GM12872 (cell line): ENCODE data around the gene TMEM126A.

Experiments used
- TF ChIP-seq, protein P1 (sequence below): IDR thresholded peaks from 3 replicates; pipeline ENCODE4 v1.5.1; 2011; ENCODE audit warnings: low read depth, mild to moderate bottlenecking, low read length, moderate library complexity; ENCODE audit not compliant: insufficient read depth

TMEM126A gene

DNA sequence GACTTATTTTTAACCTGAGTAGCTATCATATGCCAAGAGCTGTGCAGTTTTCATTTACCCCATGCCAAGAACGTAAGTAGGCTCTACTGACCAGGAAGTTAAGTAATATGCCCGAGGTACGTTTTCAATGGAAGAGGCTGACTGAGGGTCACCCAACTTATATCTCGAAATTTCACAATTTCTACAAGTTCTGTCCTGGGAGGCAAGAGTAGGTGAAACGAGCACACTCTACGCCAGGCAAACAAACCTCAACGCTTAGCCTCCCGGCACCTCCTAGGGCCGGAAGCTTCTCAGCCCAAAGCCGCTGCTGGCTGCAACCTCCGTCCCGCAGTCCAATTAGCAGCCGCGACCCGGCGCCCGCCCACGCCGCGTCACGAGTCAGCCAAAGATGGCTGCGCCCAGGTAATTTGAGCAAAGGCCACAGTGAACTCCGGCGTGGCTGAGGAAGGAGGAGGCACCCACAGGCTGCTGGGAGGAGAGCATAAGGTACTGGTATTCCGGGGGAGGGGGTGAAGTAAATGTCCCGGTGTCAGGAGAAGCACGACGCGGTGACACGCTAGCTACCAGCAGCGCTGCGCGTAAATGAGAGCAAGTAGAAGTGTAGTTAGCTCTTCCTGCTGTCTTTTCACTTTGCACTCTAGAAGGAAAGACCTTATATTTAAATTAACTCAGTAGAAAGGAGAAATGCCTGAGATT, at the start of gene TMEM126A:
Gene TMEM126A (plus strand): TSS at position 364 of the 696 bp plus-strand sequence. CDS start 2,289 bp downstream, outside the sequence.
- TF ChIP-seq, protein P1, sequence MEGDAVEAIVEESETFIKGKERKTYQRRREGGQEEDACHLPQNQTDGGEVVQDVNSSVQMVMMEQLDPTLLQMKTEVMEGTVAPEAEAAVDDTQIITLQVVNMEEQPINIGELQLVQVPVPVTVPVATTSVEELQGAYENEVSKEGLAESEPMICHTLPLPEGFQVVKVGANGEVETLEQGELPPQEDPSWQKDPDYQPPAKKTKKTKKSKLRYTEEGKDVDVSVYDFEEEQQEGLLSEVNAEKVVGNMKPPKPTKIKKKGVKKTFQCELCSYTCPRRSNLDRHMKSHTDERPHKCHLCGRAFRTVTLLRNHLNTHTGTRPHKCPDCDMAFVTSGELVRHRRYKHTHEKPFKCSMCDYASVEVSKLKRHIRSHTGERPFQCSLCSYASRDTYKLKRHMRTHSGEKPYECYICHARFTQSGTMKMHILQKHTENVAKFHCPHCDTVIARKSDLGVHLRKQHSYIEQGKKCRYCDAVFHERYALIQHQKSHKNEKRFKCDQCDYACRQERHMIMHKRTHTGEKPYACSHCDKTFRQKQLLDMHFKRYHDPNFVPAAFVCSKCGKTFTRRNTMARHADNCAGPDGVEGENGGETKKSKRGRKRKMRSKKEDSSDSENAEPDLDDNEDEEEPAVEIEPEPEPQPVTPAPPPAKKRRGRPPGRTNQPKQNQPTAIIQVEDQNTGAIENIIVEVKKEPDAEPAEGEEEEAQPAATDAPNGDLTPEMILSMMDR, result no peak

- TF ChIP-seq, protein P1, result no peak
These were observed 48.7 kb upstream of the TMEM126A start for GRCh38 chr11:85599083-85599482.

GRCh38 chr11:85602526-85603213, 45.1 kb upstream of the TMEM126A start:
- TF ChIP-seq, protein P1, result no peak

DNA sequence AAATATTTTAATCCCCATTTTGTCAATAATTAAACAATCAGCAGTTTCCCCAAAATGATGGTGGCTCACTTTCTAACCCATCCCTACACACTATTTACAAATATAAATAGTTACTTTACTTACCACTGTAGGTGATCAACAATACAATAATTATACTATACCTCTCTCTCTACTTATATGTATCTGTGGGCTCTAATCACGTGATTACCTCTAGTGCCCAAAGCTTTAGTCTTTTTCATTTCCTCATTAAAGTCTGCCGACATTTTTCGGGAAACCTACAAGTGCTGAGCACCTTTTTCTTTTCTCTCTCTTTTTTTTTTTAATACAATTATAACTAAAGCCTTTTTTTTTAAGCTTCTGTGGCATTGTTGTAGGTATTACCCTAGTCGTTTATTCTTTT, 44.5 kb upstream of the TMEM126A start:
- TF ChIP-seq, protein P1, result no peak

GRCh38 chr11:85619499-85619898, 28.3 kb upstream of the TMEM126A start:
- TF ChIP-seq, protein P1, result no peak

DNA sequence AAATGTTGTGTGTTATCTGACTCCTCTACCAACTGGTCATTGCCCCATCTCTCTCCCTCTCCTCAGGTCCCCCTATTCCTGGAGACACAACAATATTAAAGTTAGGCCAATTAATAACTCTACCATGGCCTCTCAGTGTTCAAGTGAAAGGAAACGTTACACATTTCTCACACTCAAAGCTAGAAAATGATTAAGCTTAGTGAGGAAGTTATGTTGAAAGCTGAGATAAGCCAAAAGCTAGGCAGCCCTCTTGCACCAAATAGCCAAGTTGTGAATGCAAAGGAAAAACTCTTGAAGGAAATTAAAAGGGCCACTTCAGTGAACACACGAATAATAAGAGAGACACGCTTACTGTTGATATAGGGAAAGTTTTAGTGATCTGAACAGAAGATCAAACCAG, 27.5 kb upstream of the TMEM126A start:
- TF ChIP-seq, protein P1, result no peak

DNA sequence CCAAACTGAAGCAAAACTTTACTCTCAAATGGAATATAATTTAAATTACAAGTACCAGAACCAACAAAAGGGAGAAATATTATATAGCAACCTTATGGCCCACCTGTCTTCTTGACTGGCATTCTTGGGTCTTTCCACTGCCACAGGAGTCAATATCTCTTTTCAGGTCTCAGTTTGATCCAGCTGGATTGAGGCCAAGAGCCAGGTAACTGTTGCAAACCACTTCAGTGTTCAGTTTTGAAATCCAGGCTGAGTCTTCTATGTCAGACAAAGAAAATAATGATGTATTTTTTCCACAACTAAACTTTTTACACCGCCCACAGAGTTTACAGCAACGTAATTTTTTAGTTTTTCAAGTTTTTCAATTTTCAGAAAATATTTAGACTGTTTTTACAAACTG, 21.3 kb upstream of the TMEM126A start:
- TF ChIP-seq, protein P1, result no peak
